ENCODE measurements around the gene NREP.

Gene NREP

GRCh38 chr5:111695991-111696390, 61.0 kb downstream of the NREP start:
- no peak for DNase-seq (ENCODE audit: low spot score)

DNA sequence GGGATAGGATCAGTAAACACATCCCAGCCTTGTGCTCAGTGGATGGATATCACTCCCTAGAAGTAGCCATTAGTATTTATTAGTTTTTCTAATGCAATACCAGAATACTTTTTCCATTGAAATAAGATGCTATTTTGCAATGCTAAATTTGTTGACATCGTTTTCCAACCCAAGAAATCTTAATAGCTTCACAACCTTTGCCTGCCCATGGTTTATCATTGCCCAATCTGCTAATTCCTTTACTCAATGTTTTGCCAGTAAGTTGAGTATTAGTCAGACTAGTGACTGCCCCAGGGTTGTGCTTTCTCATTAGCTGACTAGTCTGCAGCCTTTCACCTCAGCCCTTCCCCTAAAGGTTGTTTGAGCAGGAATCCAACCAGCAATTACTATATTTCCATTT, 62.9 kb downstream of the NREP start:
- no peak for DNase-seq (ENCODE audit: low spot score)

GRCh38 chr5:111691914-111692313, 65.1 kb downstream of the NREP start:
- no peak for DNase-seq (ENCODE audit: low spot score)

GRCh38 chr5:111691508-111691907, 65.5 kb downstream of the NREP start:
- no peak for DNase-seq (ENCODE audit: low spot score)

GRCh38 chr5:111689357-111689935, 67.5 kb downstream of the NREP start:
- no peak for DNase-seq (ENCODE audit: low spot score)

- no peak for DNase-seq (ENCODE audit: low spot score)
Measured at GRCh38 chr5:111685969-111686368, 71.0 kb downstream of the NREP start.

DNA sequence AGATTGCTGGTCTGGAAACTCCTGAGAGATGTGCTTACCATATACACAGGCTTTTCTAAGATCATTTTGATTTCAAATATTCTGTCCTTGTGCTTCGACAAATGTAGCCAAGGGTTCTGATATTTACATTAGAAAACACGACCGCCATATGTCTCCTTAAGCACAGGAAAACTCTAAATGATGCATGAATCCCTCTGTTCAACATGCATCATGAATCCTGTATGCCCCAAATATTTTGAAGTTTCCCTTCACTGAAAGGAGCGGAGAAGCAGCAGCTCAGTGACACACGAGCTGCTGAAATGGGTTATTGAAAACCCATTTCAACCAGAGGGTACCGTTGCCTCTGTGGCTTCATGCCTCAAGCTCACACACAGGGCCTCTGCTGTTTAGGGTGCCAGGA, 74.4 kb downstream of the NREP start:
- no peak for DNase-seq (ENCODE audit: low spot score)

GRCh38 chr5:111682121-111682520, 74.9 kb downstream of the NREP start:
- DNase-seq (ENCODE audit: low spot score) = no peak

- DNase-seq (ENCODE audit: low spot score) = no peak
Measured at GRCh38 chr5:111681414-111682120, 75.4 kb downstream of the NREP start.

DNA sequence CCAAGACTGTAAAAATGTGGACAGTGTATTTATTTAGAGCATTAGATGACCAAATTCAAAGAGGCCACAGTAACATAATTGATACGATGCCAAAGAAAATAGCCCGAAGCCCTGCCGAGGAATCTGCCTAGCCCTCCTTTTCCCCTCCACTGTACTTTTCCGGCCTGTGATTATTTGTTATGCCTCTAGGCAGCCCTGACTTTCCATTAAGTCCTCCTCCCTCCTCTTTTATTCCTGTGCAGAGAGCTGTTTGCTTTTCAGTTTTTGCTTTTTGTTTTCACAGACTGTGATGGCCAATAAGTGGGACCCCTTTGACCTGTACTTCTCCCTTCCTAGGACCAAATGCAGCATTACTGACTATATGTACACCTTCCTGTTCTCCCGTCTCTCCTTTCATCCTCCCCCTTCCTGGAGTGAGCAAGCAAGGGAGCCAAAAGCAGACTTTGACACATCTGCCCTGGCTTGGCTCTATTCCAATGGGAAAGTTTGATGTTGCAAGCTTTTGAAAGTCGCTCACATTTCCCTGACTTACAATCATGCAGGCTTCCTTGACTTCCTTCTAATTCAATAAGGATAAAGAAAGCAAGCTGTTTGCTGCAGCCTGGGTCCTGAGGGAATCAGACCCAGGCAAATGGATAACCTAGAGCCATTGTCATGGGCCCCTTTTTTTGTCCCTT, 76.1 kb downstream of the NREP start:
- DNase-seq (ENCODE audit: low spot score) = no peak

GRCh38 chr5:111679611-111680010, 77.4 kb downstream of the NREP start:
- DNase-seq (ENCODE audit: low spot score) = no peak

Measured in germinal center (tissue), 1 donor.